C4-2B (cell line): Measurements from ENCODE around the gene PPP2R5C.

Experiments used
- CTCF ChIP-seq: fragments of 450-650 bp; conservative IDR thresholded peaks from 2 replicates; pipeline ENCODE4 v1.5.1; 2017; ENCODE audit warnings: mild to moderate bottlenecking
- ZFX ChIP-seq: fragments of 450-650 bp; IDR thresholded peaks from 2 replicates; pipeline ENCODE4 v1.6.1; 2017

GRCh38 chr14:101839236-101839635, 77.7 kb downstream of the PPP2R5C start:
- TF ChIP-seq CTCF: no peak
- no peak for TF ChIP-seq ZFX
